ENCODE results near the gene TBPL1.
"Not testable (repeated sequence)": the region's sequence is repeated elsewhere in the genome, so short reads cannot be mapped to it uniquely, and the experiment has no call there.

The TBPL1 gene

GRCh38 chr6:133952815-133953633 lies at the start of gene TBPL1:
TBPL1 (plus strand) TSS chr6:133953224; CDS start chr6:133980126, 26,902 bp downstream.
- peak; percentile 94 for DNase-seq (ENCODE audit: low read depth, low spot score)

- no peak for DNase-seq (ENCODE audit: low read depth, low spot score)
Observed at GRCh38 chr6:133903855-133904254, 49.2 kb upstream of the TBPL1 start.

- no peak for DNase-seq (ENCODE audit: low read depth, low spot score)
Observed at GRCh38 chr6:133906050-133906449, 47.0 kb upstream of the TBPL1 start.

GRCh38 chr6:133916650-133917151 lies 36.3 kb upstream of the TBPL1 start:
- DNase-seq (ENCODE audit: low read depth, low spot score), result peak; percentile 49

- DNase-seq (ENCODE audit: low read depth, low spot score), result no peak
Observed at GRCh38 chr6:133917781-133918180, 35.2 kb upstream of the TBPL1 start.

GRCh38 chr6:133918208-133918930 lies 34.7 kb upstream of the TBPL1 start:
- no peak for DNase-seq (ENCODE audit: low read depth, low spot score)

- no peak for DNase-seq (ENCODE audit: low read depth, low spot score)
Observed at GRCh38 chr6:133919362-133919761, 33.7 kb upstream of the TBPL1 start.

GRCh38 chr6:133921249-133921859 lies 31.7 kb upstream of the TBPL1 start:
- DNase-seq (ENCODE audit: low read depth, low spot score), result peak; percentile 32

GRCh38 chr6:133923938-133924593 lies 29.0 kb upstream of the TBPL1 start:
- DNase-seq (ENCODE audit: low read depth, low spot score), result peak; percentile 19

- DNase-seq (ENCODE audit: low read depth, low spot score), result not testable (repeated sequence)
Observed at GRCh38 chr6:133931221-133931620, 21.8 kb upstream of the TBPL1 start.

- DNase-seq (ENCODE audit: low read depth, low spot score), result not testable (repeated sequence)
Observed at GRCh38 chr6:133936352-133936751, 16.7 kb upstream of the TBPL1 start.

GRCh38 chr6:133937909-133938308 lies 15.1 kb upstream of the TBPL1 start:
- DNase-seq (ENCODE audit: low read depth, low spot score), result no peak

GRCh38 chr6:133938533-133938932 lies 14.5 kb upstream of the TBPL1 start:
- DNase-seq (ENCODE audit: low read depth, low spot score), result no peak

- no peak for DNase-seq (ENCODE audit: low read depth, low spot score)
Observed at GRCh38 chr6:133939778-133940667, 13.0 kb upstream of the TBPL1 start.

- no peak for DNase-seq (ENCODE audit: low read depth, low spot score)
Observed at GRCh38 chr6:133945158-133945557, 7.9 kb upstream of the TBPL1 start.

GRCh38 chr6:133947302-133947900 lies 5.6 kb upstream of the TBPL1 start:
- no peak for DNase-seq (ENCODE audit: low read depth, low spot score)

- no peak for DNase-seq (ENCODE audit: low read depth, low spot score)
Observed at GRCh38 chr6:133948472-133948871, 4.6 kb upstream of the TBPL1 start.

- no peak for DNase-seq (ENCODE audit: low read depth, low spot score)
Observed at GRCh38 chr6:133951227-133951626, 1.8 kb upstream of the TBPL1 start.

- DNase-seq (ENCODE audit: low read depth, low spot score), result peak; percentile 2
Observed at GRCh38 chr6:133951881-133952814, 876 bp upstream of the TBPL1 start.
